Measurements from ENCODE around the gene UROD. TPM values are rescaled to one million over a fixed set of nuclear protein-coding genes. Genes with fewer than 3 reads are reported as not detected.

UROD gene
- total and polyA plus RNA-seq, 2 experiments from 2014 or later = 82.4 to 108 TPM

GRCh38 chr1:44994309-44994898 is 17.6 kb upstream of the UROD start (continued):
- TF ChIP-seq ZNF462 (CRISPR knock-in tag; IDR thresholded peaks at IDR 0.05) = no peak
- no peak for TF ChIP-seq ZNF114 (CRISPR knock-in tag; IDR thresholded peaks at IDR 0.05)
- TF ChIP-seq ETS1 (IDR thresholded peaks at IDR 0.05) = no peak
- no peak for TF ChIP-seq EZH2 (IDR thresholded peaks at IDR 0.05; ENCODE audit: low read depth, unreplicated experiment)
- no peak for TF ChIP-seq EZH2phosphoT487 (IDR thresholded peaks at IDR 0.05; ENCODE audit: unreplicated experiment)
- no peak for TF ChIP-seq JUNB (IDR thresholded peaks at IDR 0.05; ENCODE audit: unreplicated experiment)

- H4K20me1 ChIP-seq (replicated peaks; ENCODE audit: insufficient read depth) = no peaks in the 10 kb centered on the region
- Mint-ChIP-seq H3K4me1 (peaks cover 4% of the 10 kb centered on the region; the same call in 1 of the 3 replicates), H3K27ac (no peak overlapping the region), H3K36me3 (ENCODE audit: low read depth) (no peaks in the 10 kb centered on the region), H3K9me3 (no peaks in the 10 kb centered on the region; the same call in 2 of the 3 replicates), H3K4me3 (no peak overlapping the region), H3K27me3 (ENCODE audit: insufficient read depth, low read depth, poor library complexity) (no peaks in the 10 kb centered on the region)
- H3K9me2 ChIP-seq (ENCODE audit: insufficient read depth) = no peaks in the 10 kb centered on the region
- no peak overlapping the region for H3K27ac ChIP-seq (ENCODE audit: low read depth)
- H3K4me3 ChIP-seq = no peak overlapping the region
- no peak for ATAC-seq
- H3K27me3 ChIP-seq (ENCODE audit: insufficient read depth) = no peaks in the 10 kb centered on the region
- H2AFZ ChIP-seq = no peak overlapping the region
- no peaks in the 10 kb centered on the region for H3F3A ChIP-seq (replicated peaks; ENCODE audit: low read depth)
- H3K4me1 ChIP-seq (ENCODE audit: insufficient read depth) = peaks cover 4% of the 10 kb centered on the region; the same call in 1 of the 2 replicates
- no peak overlapping the region for H3K4me2 ChIP-seq
- no peak for DNase-seq (ENCODE audit: low spot score)
- H3K36me3 ChIP-seq (ENCODE audit: insufficient read depth) = no peaks in the 10 kb centered on the region
- H3K79me2 ChIP-seq (replicated peaks; ENCODE audit: insufficient read depth) = no peaks in the 10 kb centered on the region
- TF ChIP-seq ZNF462 (CRISPR knock-in tag; IDR thresholded peaks at IDR 0.05) (no peak), CREB1 (CRISPR knock-in tag; IDR thresholded peaks at IDR 0.05; ENCODE audit: low read depth) (no peak)
Measured at GRCh38 chr1:44995467-44996238, 16.4 kb upstream of the UROD start.

Measured in GM23338 (cell line).